K562 (cell line): Measurements from ENCODE around the gene ABHD3. TPM values are rescaled to one million over a fixed set of nuclear protein-coding genes. Genes with fewer than 3 reads are reported as not detected.

Source experiments
- CEBPB ChIP-seq: fragments of 450-650 bp; IDR thresholded peaks from 2 replicates; pipeline ENCODE4 v1.6.1; 2016; ENCODE audit warnings: missing genetic modification characterization, missing compliant biosample characterization
- DDX20 ChIP-seq: fragments of 450-650 bp; IDR thresholded peaks from 2 replicates; pipeline ENCODE4 v1.6.1; 2016; ENCODE audit warnings: missing genetic modification characterization, low read depth, mild to moderate bottlenecking, missing compliant biosample characterization, moderate library complexity
- ETV1 ChIP-seq: fragments of 450-650 bp; conservative IDR thresholded peaks from 2 replicates; pipeline ENCODE4 v1.6.1; 2016; ENCODE audit warnings: missing genetic modification characterization, control low read depth, low read depth, missing compliant biosample characterization
- HDGF ChIP-seq: fragments of 450-650 bp; IDR thresholded peaks from 2 replicates; pipeline ENCODE4 v1.6.1; 2016
- ILK ChIP-seq: fragments of 450-650 bp; IDR thresholded peaks from 2 replicates; pipeline ENCODE4 v1.6.1; 2016; ENCODE audit warnings: missing genetic modification characterization, low read depth, mild to moderate bottlenecking, missing compliant biosample characterization, moderate library complexity, borderline replicate concordance
- KDM1A ChIP-seq, 2 experiments: fragments of 450-650 bp; IDR thresholded peaks; 2 replicates each; pipeline ENCODE4 v1.6.1; 2016; ENCODE audit warnings: mild to moderate bottlenecking in 2 of 2
- KLF13 ChIP-seq: fragments of 450-650 bp; IDR thresholded peaks from 2 replicates; pipeline ENCODE4 v1.6.1; 2016; ENCODE audit warnings: missing genetic modification characterization, low read depth, mild to moderate bottlenecking, missing compliant biosample characterization, moderate library complexity, borderline replicate concordance
- MEIS2 ChIP-seq: fragments of 450-650 bp; IDR thresholded peaks from 2 replicates; pipeline ENCODE4 v1.6.1; 2014; ENCODE audit warnings: mild to moderate bottlenecking; ENCODE audit not compliant: partially characterized antibody
- NCOA6 ChIP-seq: fragments of 450-650 bp; IDR thresholded peaks from 2 replicates; pipeline ENCODE4 v1.6.1; 2017; ENCODE audit warnings: mild to moderate bottlenecking
- PHTF2 ChIP-seq: fragments of 250-450 bp; sonication (Bioruptor Pico); IDR thresholded peaks from 2 replicates; pipeline ENCODE4 v1.5.0; 2021; ENCODE audit warnings: mild to moderate bottlenecking
- PURB ChIP-seq: sonication (generic); formaldehyde crosslinking; IDR thresholded peaks from 2 replicates; pipeline ENCODE4 v1.9.0; 2021; ENCODE audit warnings: low read depth, mild to moderate bottlenecking, missing genetic modification reagents
- RBM15 ChIP-seq: fragments of 200-400 bp; formaldehyde crosslinking; IDR thresholded peaks from 2 replicates; pipeline ENCODE4 v1.6.1; 2018; ENCODE audit warnings: mild to moderate bottlenecking, low read length, moderate library complexity; ENCODE audit not compliant: insufficient read depth
- RBM25 ChIP-seq: fragments of 200-400 bp; formaldehyde crosslinking; IDR thresholded peaks from 2 replicates; pipeline ENCODE4 v1.6.1; 2018; ENCODE audit warnings: low read length, low read depth, moderate library complexity; ENCODE audit not compliant: severe bottlenecking
- SMAD1 ChIP-seq: fragments of 150-350 bp; IDR thresholded peaks from 2 replicates; pipeline ENCODE4 v1.6.1; 2014; ENCODE audit warnings: low read length, low read depth; ENCODE audit not compliant: partially characterized antibody
- SMARCE1 ChIP-seq: fragments of 450-650 bp; IDR thresholded peaks from 2 replicates; pipeline ENCODE4 v1.7.1; 2016; ENCODE audit warnings: mild to moderate bottlenecking
- SNAPC5 ChIP-seq: fragments of 250-450 bp; sonication (Bioruptor Pico); IDR thresholded peaks from 2 replicates; pipeline ENCODE4 v1.8.0; 2021; ENCODE audit warnings: moderate library complexity, mild to moderate bottlenecking, inconsistent platforms
- STAT5B ChIP-seq: fragments of 250-450 bp; sonication (Bioruptor Pico); IDR thresholded peaks from 2 replicates; pipeline ENCODE4 v1.8.0; 2021; ENCODE audit warnings: mild to moderate bottlenecking, inconsistent platforms
- TCF7 ChIP-seq: sonication (generic); IDR thresholded peaks from 2 replicates; pipeline ENCODE4 v1.6.1; 2016; ENCODE audit warnings: antibody characterized with exemption, borderline replicate concordance
- TEAD1 ChIP-seq, 2 experiments: fragments of 450-650 bp in 1 of 2; sonication (generic) in 1 of 2; formaldehyde crosslinking; IDR thresholded peaks; 2 replicates each; pipeline versions ENCODE4 v1.4.0 to v1.8.0; 2020 to 2022; ENCODE audit warnings: mild to moderate bottlenecking in 2 of 2, missing genetic modification reagents in 1 of 2
- TEAD4 ChIP-seq, 2 experiments: sonication (generic) in 1 of 2; formaldehyde crosslinking in 1 of 2; IDR thresholded peaks; 2 replicates each; pipeline versions ENCODE4 v1.6.1 to v1.8.0; 2012 to 2022; ENCODE audit warnings: borderline replicate concordance in 1 of 2, inconsistent platforms in 1 of 2, low read length in 1 of 2, mild to moderate bottlenecking in 1 of 2, missing genetic modification reagents in 1 of 2
- ZC3H4 ChIP-seq: sonication (generic); formaldehyde crosslinking; IDR thresholded peaks from 2 replicates; pipeline ENCODE4 v1.9.0; 2021; ENCODE audit warnings: missing genetic modification reagents, borderline replicate concordance
- ZNF41 ChIP-seq: fragments of 250-450 bp; sonication (Bioruptor Pico); conservative IDR thresholded peaks from 2 replicates; pipeline ENCODE4 v1.4.0; 2020; ENCODE audit warnings: mild to moderate bottlenecking
- ZNF583 ChIP-seq: fragments of 250-450 bp; sonication (Bioruptor Pico); IDR thresholded peaks from 2 replicates; pipeline ENCODE4 v1.4.0; 2020
- ZNF696 ChIP-seq: fragments of 250-450 bp; sonication (Bioruptor Pico); conservative IDR thresholded peaks from 2 replicates; pipeline ENCODE4 v1.4.0; 2020; ENCODE audit warnings: mild to moderate bottlenecking, moderate library complexity
- polyA plus RNA-seq, 8 experiments: library from polyadenylated mRNA; depleted of rRNA in 4 of 8; stranded (reverse) in 5 of 8; unstranded in 3 of 8; fragments of >200 nt; fragmentation: Nextera tagmentation in 2 of 8; fragmentation: Illumina TruSeq in 1 of 8; extraction: Ambion mirVana in 2 of 8; extraction: Trizol in 1 of 8; gene quantifications; 2 replicates each; pipeline versions ENCODE4 v1.2.1 to v1.2.3, GENCODE V29; 2011 to 2014; ENCODE audit warnings: inconsistent platforms in 1 of 8, missing spikeins in 1 of 8
- total RNA-seq, 7 experiments: library from RNA; depleted of rRNA in 6 of 7; stranded (reverse); fragments of >200 nt in 6 of 7; fragmentation: Illumina TruSeq in 2 of 7; extraction: Trizol in 2 of 7; gene quantifications; 2 replicates each; pipeline versions ENCODE4 v1.2.1 to v1.2.3, GENCODE V29; 2011 to 2021; ENCODE audit warnings: low replicate concordance in 1 of 7
- TF ChIP-seq, protein P1 (sequence below): sonication (generic); formaldehyde crosslinking; IDR thresholded peaks from 2 replicates; pipeline ENCODE4 v1.8.1; 2023; ENCODE audit warnings: mild to moderate bottlenecking, missing genetic modification reagents
- TF ChIP-seq, protein P2 (sequence below): fragments of 250-450 bp; sonication (Bioruptor Pico); IDR thresholded peaks from 2 replicates; pipeline ENCODE4 v1.8.0; 2021; ENCODE audit warnings: borderline replicate concordance, mild to moderate bottlenecking, moderate library complexity; ENCODE audit not compliant: poor library complexity, severe bottlenecking
- TF ChIP-seq, protein P3 (sequence below): fragments of 250-450 bp; sonication (Bioruptor Pico); IDR thresholded peaks from 2 replicates; pipeline ENCODE4 v1.5.0; 2021

The ABHD3 gene
- total and polyA plus RNA-seq, 9 of the 15 experiments (the other 6 are each of a cell fraction or from before 2014, with no cell fraction given): 6.3 to 38.8 (median 19.4) TPM

- TF ChIP-seq SMARCE1: peak; percentile 68
- TF ChIP-seq KLF13: no peak
- TF ChIP-seq PURB: no peak
- no peak for TF ChIP-seq SNAPC5 (CRISPR knock-in tag)
- TF ChIP-seq, protein P1, sequence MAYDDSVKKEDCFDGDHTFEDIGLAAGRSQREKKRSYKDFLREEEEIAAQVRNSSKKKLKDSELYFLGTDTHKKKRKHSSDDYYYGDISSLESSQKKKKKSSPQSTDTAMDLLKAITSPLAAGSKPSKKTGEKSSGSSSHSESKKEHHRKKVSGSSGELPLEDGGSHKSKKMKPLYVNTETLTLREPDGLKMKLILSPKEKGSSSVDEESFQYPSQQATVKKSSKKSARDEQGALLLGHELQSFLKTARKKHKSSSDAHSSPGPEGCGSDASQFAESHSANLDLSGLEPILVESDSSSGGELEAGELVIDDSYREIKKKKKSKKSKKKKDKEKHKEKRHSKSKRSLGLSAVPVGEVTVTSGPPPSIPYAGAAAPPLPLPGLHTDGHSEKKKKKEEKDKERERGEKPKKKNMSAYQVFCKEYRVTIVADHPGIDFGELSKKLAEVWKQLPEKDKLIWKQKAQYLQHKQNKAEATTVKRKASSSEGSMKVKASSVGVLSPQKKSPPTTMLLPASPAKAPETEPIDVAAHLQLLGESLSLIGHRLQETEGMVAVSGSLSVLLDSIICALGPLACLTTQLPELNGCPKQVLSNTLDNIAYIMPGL (CRISPR knock-in tag): no peak
- TF ChIP-seq, protein P2, sequence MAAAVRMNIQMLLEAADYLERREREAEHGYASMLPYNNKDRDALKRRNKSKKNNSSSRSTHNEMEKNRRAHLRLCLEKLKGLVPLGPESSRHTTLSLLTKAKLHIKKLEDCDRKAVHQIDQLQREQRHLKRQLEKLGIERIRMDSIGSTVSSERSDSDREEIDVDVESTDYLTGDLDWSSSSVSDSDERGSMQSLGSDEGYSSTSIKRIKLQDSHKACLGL (CRISPR knock-in tag): no peak
- no peak; the same call in 1 of the 2 replicates for TF ChIP-seq DDX20 (tag)
- TF ChIP-seq, protein P3, sequence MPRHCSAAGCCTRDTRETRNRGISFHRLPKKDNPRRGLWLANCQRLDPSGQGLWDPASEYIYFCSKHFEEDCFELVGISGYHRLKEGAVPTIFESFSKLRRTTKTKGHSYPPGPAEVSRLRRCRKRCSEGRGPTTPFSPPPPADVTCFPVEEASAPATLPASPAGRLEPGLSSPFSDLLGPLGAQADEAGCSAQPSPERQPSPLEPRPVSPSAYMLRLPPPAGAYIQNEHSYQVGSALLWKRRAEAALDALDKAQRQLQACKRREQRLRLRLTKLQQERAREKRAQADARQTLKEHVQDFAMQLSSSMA (CRISPR knock-in tag): no peak
- no peak for TF ChIP-seq ZC3H4 (CRISPR knock-in tag)
- TF ChIP-seq MEIS2: peak; percentile 47
- TF ChIP-seq PHTF2 (CRISPR knock-in tag): no peak
- TF ChIP-seq TCF7: no peak
- TF ChIP-seq STAT5B (CRISPR knock-in tag): no peak
- peak; percentile 65 for TF ChIP-seq TEAD4 (IDR thresholded peaks at IDR 0.05; ENCODE audit: low read length)
- TF ChIP-seq TEAD4 (CRISPR knock-in tag; IDR thresholded peaks at IDR 0.05; ENCODE audit: borderline replicate concordance): no peak
- TF ChIP-seq CEBPB (tag): peak; percentile 36; the same call in 1 of the 2 replicates
- peak; percentile 18 to 69; a peak in 2 of 4 replicates for TF ChIP-seq KDM1A (IDR thresholded peaks at IDR 0.05)
- peak; percentile 95 for TF ChIP-seq ETV1 (tag)
- no peak for TF ChIP-seq HDGF
- TF ChIP-seq RBM15: no peak
- TF ChIP-seq TEAD1 (CRISPR knock-in tag; IDR thresholded peaks at IDR 0.05): 0 out of 4 replicates have a peak, but pooled peaks have one; percentile 13 to 51
- peak; percentile 37 for TF ChIP-seq SMAD1
- no peak for TF ChIP-seq ILK (tag)
- no peak for TF ChIP-seq RBM25
- no peak for TF ChIP-seq ZNF583 (CRISPR knock-in tag)
- TF ChIP-seq ZNF41: no peak
- no peak for TF ChIP-seq ZNF696 (CRISPR knock-in tag)
- TF ChIP-seq NCOA6: no peak
These were observed 31.0 kb upstream of the ABHD3 start (continued) for GRCh38 chr18:21735452-21736015.
